Activated T-cell treated with anti-CD3 and anti-CD28 coated beads, Interleukin-2, amount 50 U/mL, for 24 hours (primary cell): ENCODE data around the gene ANAPC2.

Source experiments
- DNase-seq: peaks from one replicate; pipeline ENCODE4 v3.0.0-alpha.2; 2020
- H3K27ac Mint-ChIP-seq: 2 replicates; pipeline ENCODE4 v1.8.0; 2020; ENCODE audit warnings: mild to moderate bottlenecking, mixed read lengths
- H3K27me3 Mint-ChIP-seq: 2 replicates; pipeline ENCODE4 v1.8.0; 2020; ENCODE audit warnings: mixed read lengths
- H3K36me3 Mint-ChIP-seq: 2 replicates; pipeline ENCODE4 v1.8.0; 2020; ENCODE audit warnings: low read depth, mixed read lengths
- H3K4me1 Mint-ChIP-seq: 2 replicates; pipeline ENCODE4 v1.8.0; 2020; ENCODE audit warnings: low read depth, mixed read lengths
- H3K4me3 Mint-ChIP-seq: 2 replicates; pipeline ENCODE4 v1.8.0; 2020; ENCODE audit warnings: mild to moderate bottlenecking, moderate library complexity, mixed read lengths
- H3K9me3 Mint-ChIP-seq: 2 replicates; pipeline ENCODE4 v1.8.0; 2020; ENCODE audit warnings: mixed read lengths

Gene ANAPC2

DNA sequence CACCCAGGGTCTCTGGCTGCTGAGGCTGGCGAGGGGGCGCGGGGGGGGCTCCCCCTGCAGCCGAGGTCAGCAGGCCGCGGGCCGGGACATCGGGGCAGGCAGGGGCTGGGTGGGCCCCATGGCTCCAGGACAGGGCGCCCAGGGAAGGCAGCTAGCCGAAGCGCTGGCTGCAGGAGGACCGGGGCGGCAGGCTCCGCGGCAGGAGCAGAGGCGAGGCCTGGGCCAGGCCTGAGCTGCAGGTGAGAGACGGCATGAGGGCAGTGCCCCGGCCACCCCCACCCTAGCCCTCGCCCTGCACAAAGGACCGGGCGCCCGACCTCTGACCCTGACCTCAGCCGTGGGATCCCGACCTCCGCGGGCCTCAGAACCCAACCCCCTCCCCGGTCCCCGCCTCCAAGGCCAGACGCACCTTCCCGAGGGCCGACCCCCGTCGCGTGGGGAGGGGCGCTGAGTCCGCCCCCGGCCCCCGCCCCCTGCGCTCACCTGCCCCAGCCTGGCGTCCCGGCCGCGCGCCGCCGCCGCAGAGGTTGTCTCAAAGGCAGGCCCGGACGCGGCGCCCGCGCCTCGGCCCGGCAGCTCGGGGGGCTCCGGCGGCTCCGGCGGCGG lies 33.2 kb upstream of the ANAPC2 start:
- peak overlapping the region; percentile 14 for H3K27ac Mint-ChIP-seq
- DNase-seq, result peak; percentile 47
- H3K36me3 Mint-ChIP-seq, result peaks cover 15% of the 10 kb centered on the region
- H3K27me3 Mint-ChIP-seq, result no peaks in the 10 kb centered on the region
- H3K4me1 Mint-ChIP-seq, result peaks cover 11% of the 10 kb centered on the region
- no peaks in the 10 kb centered on the region for H3K9me3 Mint-ChIP-seq
- peak overlapping the region; percentile 45 for H3K4me3 Mint-ChIP-seq

DNA sequence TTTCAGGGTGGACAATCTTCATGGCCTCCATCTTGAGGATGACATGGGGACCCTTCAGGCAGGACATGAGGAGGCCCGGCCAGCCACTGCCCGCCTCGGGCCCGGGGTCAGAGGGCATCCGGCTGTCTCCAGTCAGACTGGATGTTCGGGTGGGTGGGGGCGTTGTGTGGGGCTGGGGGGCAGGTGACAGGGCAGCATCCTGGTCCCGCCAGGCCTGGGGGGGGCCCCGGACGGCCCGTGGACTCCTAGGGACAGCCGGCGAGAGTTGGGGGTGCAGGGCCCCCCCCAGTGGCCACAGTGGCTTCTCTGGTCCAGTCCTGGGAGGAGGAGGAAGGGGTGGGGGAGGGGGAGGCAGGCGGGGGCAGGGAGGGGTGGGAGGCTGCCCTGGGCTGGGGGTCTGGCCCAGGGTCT lies 32.7 kb upstream of the ANAPC2 start:
- no peaks in the 10 kb centered on the region for H3K9me3 Mint-ChIP-seq
- peaks cover 11% of the 10 kb centered on the region for H3K4me1 Mint-ChIP-seq
- H3K27ac Mint-ChIP-seq, result no peak overlapping the region
- H3K36me3 Mint-ChIP-seq, result peaks cover 20% of the 10 kb centered on the region
- no peak for DNase-seq
- no peaks in the 10 kb centered on the region for H3K27me3 Mint-ChIP-seq
- peak overlapping the region; percentile 39 for H3K4me3 Mint-ChIP-seq

DNA sequence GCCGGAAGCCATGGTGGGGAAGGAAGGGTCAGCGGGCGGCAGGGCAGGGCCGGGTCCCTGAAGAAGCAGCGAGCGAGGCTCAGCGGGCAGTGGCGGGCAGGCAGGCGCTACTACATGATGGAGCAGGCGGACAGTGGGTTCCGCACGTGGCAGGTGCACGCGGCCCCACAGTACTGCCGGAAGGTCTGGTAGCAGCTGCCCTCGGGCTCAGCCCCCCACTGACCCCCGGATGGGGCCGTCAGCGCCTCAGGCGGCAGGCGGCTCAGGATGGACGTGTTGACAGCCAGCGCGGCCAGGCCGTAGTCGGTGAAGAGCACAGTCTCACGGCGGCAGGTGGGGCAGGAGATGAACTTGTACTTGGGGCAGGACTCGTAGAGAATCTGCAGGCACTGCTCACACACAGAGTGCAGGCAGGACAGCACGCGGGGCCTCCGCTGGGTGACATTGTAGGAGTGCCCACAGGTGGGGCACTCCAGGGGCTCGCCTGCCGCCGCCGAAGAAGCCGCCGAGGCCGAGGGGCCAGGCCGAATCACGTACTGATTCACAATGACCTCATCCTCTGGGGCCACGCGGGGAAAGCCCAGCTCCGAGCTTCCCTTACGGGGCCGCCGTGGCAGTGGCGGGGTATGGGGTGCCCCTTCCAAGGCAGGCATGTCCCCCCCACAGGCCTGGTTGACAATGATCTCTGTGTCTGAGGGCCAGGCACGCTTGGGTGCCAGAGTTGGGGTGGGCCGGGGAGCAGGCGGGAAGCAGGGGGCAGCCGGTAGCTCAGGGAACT lies 32.1 kb upstream of the ANAPC2 start:
- H3K27ac Mint-ChIP-seq, result no peak overlapping the region
- H3K27me3 Mint-ChIP-seq, result no peaks in the 10 kb centered on the region
- no peaks in the 10 kb centered on the region for H3K9me3 Mint-ChIP-seq
- peaks cover 11% of the 10 kb centered on the region for H3K4me1 Mint-ChIP-seq
- DNase-seq, result no peak
- peaks cover 26% of the 10 kb centered on the region for H3K36me3 Mint-ChIP-seq
- peak overlapping the region; percentile 39 for H3K4me3 Mint-ChIP-seq

DNA sequence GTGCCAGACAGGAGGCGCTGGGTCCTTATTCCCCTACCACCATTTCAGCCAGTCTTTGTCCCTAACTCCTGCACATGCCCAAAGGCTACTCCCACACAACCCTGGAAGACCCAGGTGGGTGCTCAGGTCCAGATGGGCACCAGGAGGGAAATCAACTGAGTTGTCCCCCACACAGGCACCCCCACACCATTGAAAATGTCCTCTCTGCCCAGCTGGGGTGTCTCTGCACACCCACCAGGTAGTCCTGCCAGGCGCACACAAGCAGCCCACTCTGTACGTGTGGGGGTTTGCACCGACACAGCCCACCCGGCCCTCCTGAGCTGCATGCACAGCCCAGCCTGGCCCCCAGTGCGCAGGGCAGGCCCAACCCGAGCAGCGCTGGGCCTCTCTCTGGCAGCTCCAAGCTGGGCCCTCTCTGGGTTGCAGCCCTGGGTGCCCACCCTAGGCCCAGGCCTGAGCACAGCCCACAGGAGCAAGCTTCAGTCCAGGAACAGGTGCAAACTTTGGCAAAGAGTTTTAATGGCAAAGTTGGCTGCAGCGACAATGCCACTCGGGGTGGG lies 31.5 kb upstream of the ANAPC2 start:
- DNase-seq, result no peak
- H3K27me3 Mint-ChIP-seq, result no peaks in the 10 kb centered on the region
- no peak overlapping the region for H3K27ac Mint-ChIP-seq
- H3K9me3 Mint-ChIP-seq, result no peaks in the 10 kb centered on the region
- H3K4me1 Mint-ChIP-seq, result peaks cover 9% of the 10 kb centered on the region
- no peak overlapping the region for H3K4me3 Mint-ChIP-seq
- H3K36me3 Mint-ChIP-seq, result peaks cover 31% of the 10 kb centered on the region

DNA sequence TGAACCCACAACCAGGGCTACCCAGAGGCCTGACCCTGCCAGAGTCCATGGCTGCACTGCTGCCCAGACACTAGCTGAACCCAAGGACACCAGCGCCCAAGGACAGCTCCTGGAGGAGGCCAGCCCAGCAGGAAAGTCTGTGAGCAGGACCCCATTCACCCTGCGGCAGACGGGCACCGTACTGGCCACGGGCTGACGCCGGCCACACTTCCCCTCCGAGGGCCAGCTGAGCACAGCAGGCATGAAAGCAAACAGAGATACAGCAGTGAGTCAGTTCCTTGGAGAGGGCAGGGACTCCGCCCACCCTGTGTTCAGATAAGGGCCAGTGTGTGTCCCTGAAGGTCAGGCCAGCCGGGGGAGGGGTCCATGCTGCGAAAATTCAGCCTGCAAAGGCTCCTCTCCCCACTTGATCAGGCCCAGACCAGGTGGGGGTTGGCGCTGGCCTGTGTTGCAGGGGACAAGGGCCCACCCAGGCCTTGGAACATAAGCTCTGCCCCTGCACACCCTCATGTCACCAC lies 30.5 kb upstream of the ANAPC2 start:
- no peak overlapping the region for H3K27ac Mint-ChIP-seq
- DNase-seq, result no peak
- peaks cover 39% of the 10 kb centered on the region for H3K36me3 Mint-ChIP-seq
- peaks cover 5% of the 10 kb centered on the region for H3K4me1 Mint-ChIP-seq
- no peaks in the 10 kb centered on the region for H3K27me3 Mint-ChIP-seq
- H3K9me3 Mint-ChIP-seq, result no peaks in the 10 kb centered on the region
- no peak overlapping the region for H3K4me3 Mint-ChIP-seq

- Mint-ChIP-seq H3K27me3 (no peaks in the 10 kb centered on the region), H3K4me3 (no peak overlapping the region), H3K36me3 (peaks cover 39% of the 10 kb centered on the region), H3K27ac (no peak overlapping the region), H3K4me1 (peaks cover 5% of the 10 kb centered on the region), H3K9me3 (no peaks in the 10 kb centered on the region)
- DNase-seq, result no peak
Measured at GRCh38 chr9:137218212-137218753, 29.9 kb upstream of the ANAPC2 start.

GRCh38 chr9:137217276-137218211 lies 29.2 kb upstream of the ANAPC2 start:
- Mint-ChIP-seq H3K9me3 (no peaks in the 10 kb centered on the region), H3K4me1 (no peaks in the 10 kb centered on the region), H3K4me3 (no peak overlapping the region), H3K27me3 (no peaks in the 10 kb centered on the region), H3K36me3 (peaks cover 46% of the 10 kb centered on the region), H3K27ac (no peak overlapping the region)
- DNase-seq, result no peak

DNA sequence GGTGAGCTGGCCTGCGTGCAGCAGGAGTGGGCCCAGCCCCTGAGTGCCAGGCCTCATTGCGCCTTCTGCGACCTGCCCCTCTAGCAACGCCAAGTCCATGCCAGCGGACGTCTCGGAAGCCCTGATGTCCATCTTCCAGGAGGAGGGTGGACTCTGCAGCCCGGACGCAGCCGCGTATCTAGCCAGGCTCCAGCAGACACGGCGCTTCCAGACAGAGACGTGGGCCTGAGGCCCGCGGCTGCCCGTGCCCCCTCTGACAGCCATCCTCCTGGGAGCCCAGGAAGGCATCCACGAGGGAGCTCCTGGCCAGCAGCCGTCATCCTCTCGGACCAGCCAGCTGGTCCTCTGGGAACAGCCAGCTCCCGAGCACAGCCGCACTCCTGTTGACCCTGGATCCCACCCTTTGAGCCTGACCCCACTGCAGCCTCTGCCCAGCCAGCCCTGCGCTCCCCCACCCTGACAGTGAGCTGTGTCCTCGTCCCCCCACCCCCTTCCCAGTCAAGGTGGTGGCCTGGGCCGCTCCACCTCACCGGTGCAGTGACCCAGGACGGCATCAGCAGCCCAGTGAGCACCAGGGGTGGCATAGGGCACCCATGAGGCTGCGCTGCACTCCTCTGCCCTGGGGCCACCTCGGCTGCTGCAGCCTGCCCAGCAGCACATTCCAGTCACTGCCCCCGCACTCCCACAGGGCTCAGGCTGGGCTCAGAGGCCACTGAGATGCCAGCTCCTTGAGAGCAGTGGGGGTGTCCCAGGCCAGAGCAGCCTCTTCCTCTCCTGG lies 28.0 kb upstream of the ANAPC2 start:
- H3K4me3 Mint-ChIP-seq, result no peak overlapping the region
- DNase-seq, result no peak
- H3K27me3 Mint-ChIP-seq, result no peaks in the 10 kb centered on the region
- no peaks in the 10 kb centered on the region for H3K9me3 Mint-ChIP-seq
- H3K4me1 Mint-ChIP-seq, result no peaks in the 10 kb centered on the region
- H3K27ac Mint-ChIP-seq, result no peak overlapping the region
- H3K36me3 Mint-ChIP-seq, result peaks cover 50% of the 10 kb centered on the region

DNA sequence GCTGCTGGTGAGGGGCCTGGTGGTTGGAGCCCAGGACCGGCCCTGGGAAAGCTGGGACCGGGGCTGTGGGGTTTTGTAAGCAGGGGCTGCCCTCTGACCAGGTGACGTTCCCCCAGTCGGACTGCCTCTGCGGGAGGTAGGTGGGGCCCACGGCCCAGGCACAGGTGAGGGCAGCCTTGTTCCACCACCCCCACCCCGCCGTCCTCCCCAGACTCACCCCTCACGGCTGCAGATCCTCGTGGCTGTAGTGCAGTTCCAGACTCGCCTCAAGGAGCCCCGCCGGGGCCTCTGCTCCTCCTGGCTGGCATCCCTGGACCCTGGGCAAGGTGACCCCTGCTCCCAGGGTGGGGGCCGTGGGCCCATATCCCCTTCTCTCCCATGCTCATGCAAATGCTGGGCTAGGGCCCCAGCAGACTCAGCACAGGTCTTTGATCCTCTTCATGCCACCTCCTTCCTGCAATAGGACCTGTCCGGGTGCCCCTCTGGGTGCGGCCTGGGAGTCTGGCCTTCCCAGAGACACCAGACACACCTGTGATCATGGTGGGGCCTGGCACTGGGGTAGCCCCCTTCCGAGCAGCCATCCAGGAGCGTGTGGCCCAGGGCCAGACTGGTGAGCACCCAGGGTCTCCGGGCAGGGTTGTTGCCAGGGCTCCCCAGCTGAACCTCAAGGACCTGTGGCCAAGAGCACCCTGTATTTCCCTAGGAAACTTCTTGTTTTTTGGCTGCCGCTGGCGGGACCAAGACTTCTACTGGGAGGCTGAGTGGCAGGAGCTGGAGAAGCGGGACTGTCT lies 27.0 kb upstream of the ANAPC2 start:
- H3K27me3 Mint-ChIP-seq, result no peaks in the 10 kb centered on the region
- no peak overlapping the region for H3K27ac Mint-ChIP-seq
- no peak overlapping the region for H3K4me3 Mint-ChIP-seq
- H3K9me3 Mint-ChIP-seq, result no peaks in the 10 kb centered on the region
- no peaks in the 10 kb centered on the region for H3K4me1 Mint-ChIP-seq
- no peak for DNase-seq
- H3K36me3 Mint-ChIP-seq, result peaks cover 59% of the 10 kb centered on the region

GRCh38 chr9:137214620-137215019 lies 26.3 kb upstream of the ANAPC2 start:
- no peak overlapping the region for H3K27ac Mint-ChIP-seq
- peaks cover 64% of the 10 kb centered on the region for H3K36me3 Mint-ChIP-seq
- H3K4me1 Mint-ChIP-seq, result no peaks in the 10 kb centered on the region
- H3K4me3 Mint-ChIP-seq, result no peak overlapping the region
- H3K9me3 Mint-ChIP-seq, result no peaks in the 10 kb centered on the region
- no peaks in the 10 kb centered on the region for H3K27me3 Mint-ChIP-seq
- no peak for DNase-seq

GRCh38 chr9:137213160-137214060 lies 25.1 kb upstream of the ANAPC2 start:
- H3K4me1 Mint-ChIP-seq, result peaks cover 1% of the 10 kb centered on the region
- H3K4me3 Mint-ChIP-seq, result no peak overlapping the region
- H3K27ac Mint-ChIP-seq, result no peak overlapping the region
- no peaks in the 10 kb centered on the region for H3K27me3 Mint-ChIP-seq
- peaks cover 67% of the 10 kb centered on the region for H3K36me3 Mint-ChIP-seq
- no peaks in the 10 kb centered on the region for H3K9me3 Mint-ChIP-seq
- DNase-seq, result no peak

GRCh38 chr9:137212520-137212919 lies 24.2 kb upstream of the ANAPC2 start:
- H3K36me3 Mint-ChIP-seq, result peaks cover 75% of the 10 kb centered on the region
- H3K4me3 Mint-ChIP-seq, result no peak overlapping the region
- H3K27me3 Mint-ChIP-seq, result no peaks in the 10 kb centered on the region
- no peak for DNase-seq
- peaks cover 4% of the 10 kb centered on the region for H3K4me1 Mint-ChIP-seq
- H3K27ac Mint-ChIP-seq, result no peak overlapping the region
- H3K9me3 Mint-ChIP-seq, result no peaks in the 10 kb centered on the region
